ENCODE measurements around the gene CNIH3.

- no peak for TF ChIP-seq CTCF (IDR thresholded peaks at IDR 0.05)
- TF ChIP-seq POLR2A (IDR thresholded peaks at IDR 0.05), result no peak
Measured at GRCh38 chr1:224650290-224650689, 34.2 kb downstream of the CNIH3 start.

Measured in uterus (tissue), 2 donors.